Nephron progenitor cell (in vitro differentiated cells): ENCODE data around the gene SIGLEC1.

ENCODE experiments used
- DNase-seq: peaks from one replicate; pipeline ENCODE4 v3.0.0; 2021
- H3K27ac Mint-ChIP-seq: 2 replicates; pipeline ENCODE4 v1.8.0; 2021; ENCODE audit warnings: mild to moderate bottlenecking, moderate library complexity, mixed read lengths
- H3K27me3 Mint-ChIP-seq: 2 replicates; pipeline ENCODE4 v1.8.0; 2021; ENCODE audit warnings: mild to moderate bottlenecking, low read depth, mixed read lengths; ENCODE audit not compliant: poor library complexity
- H3K36me3 Mint-ChIP-seq: 2 replicates; pipeline ENCODE4 v1.8.0; 2021; ENCODE audit warnings: low read depth, mixed read lengths
- H3K4me1 Mint-ChIP-seq: 2 replicates; pipeline ENCODE4 v1.8.0; 2021; ENCODE audit warnings: mixed read lengths
- H3K4me3 Mint-ChIP-seq: 2 replicates; pipeline ENCODE4 v1.8.0; 2021; ENCODE audit warnings: mild to moderate bottlenecking, moderate library complexity, mixed read lengths
- H3K9me3 Mint-ChIP-seq: 2 replicates; pipeline ENCODE4 v1.8.0; 2021; ENCODE audit warnings: mild to moderate bottlenecking, moderate library complexity, mixed read lengths
- CTCF ChIP-seq: fragments of 200-600 bp; sonication (generic); IDR thresholded peaks from 2 replicates; pipeline ENCODE4 v1.5.0; 2021; ENCODE audit warnings: antibody characterized with exemption

SIGLEC1 gene

GRCh38 chr20:3738111-3739053 lies 26.0 kb upstream of the SIGLEC1 start:
- H3K4me1 Mint-ChIP-seq: peaks cover 72% of the 10 kb centered on the region
- H3K9me3 Mint-ChIP-seq: no peaks in the 10 kb centered on the region
- DNase-seq: no peak
- TF ChIP-seq CTCF: no peak
- H3K27ac Mint-ChIP-seq: peak overlapping the region; percentile 73
- H3K4me3 Mint-ChIP-seq: no peak overlapping the region
- peaks cover 4% of the 10 kb centered on the region for H3K36me3 Mint-ChIP-seq
- peaks cover 5% of the 10 kb centered on the region for H3K27me3 Mint-ChIP-seq

- H3K9me3 Mint-ChIP-seq: no peaks in the 10 kb centered on the region
- TF ChIP-seq CTCF: no peak
- H3K27ac Mint-ChIP-seq: no peak overlapping the region
- H3K27me3 Mint-ChIP-seq: peaks cover 4% of the 10 kb centered on the region
- peaks cover 85% of the 10 kb centered on the region for H3K4me1 Mint-ChIP-seq
- peaks cover 3% of the 10 kb centered on the region for H3K36me3 Mint-ChIP-seq
- no peak overlapping the region for H3K4me3 Mint-ChIP-seq
- DNase-seq: no peak
These were observed 23.4 kb upstream of the SIGLEC1 start for GRCh38 chr20:3735768-3736167.

- Mint-ChIP-seq H3K36me3 (peaks cover 3% of the 10 kb centered on the region), H3K9me3 (no peaks in the 10 kb centered on the region), H3K27ac (no peak overlapping the region), H3K27me3 (peaks cover 16% of the 10 kb centered on the region), H3K4me1 (peaks cover 80% of the 10 kb centered on the region), H3K4me3 (peak overlapping the region; percentile 47)
- no peak for DNase-seq
- TF ChIP-seq CTCF: no peak
These were observed 21.9 kb upstream of the SIGLEC1 start for GRCh38 chr20:3734111-3734843.

- Mint-ChIP-seq H3K27me3 (peaks cover 20% of the 10 kb centered on the region), H3K9me3 (no peaks in the 10 kb centered on the region), H3K4me1 (peaks cover 71% of the 10 kb centered on the region), H3K27ac (no peak overlapping the region), H3K36me3 (peaks cover 3% of the 10 kb centered on the region), H3K4me3 (peak overlapping the region; percentile 65)
- no peak for TF ChIP-seq CTCF
- no peak for DNase-seq
These were observed 21.0 kb upstream of the SIGLEC1 start for GRCh38 chr20:3733119-3733995.

- Mint-ChIP-seq H3K36me3 (peaks cover 3% of the 10 kb centered on the region), H3K27ac (no peak within 1 kb of the TSS), H3K27me3 (peaks cover 28% of the 10 kb centered on the region), H3K9me3 (no peaks in the 10 kb centered on the region), H3K4me1 (peaks cover 70% of the 10 kb centered on the region), H3K4me3 (peak within 1 kb of the TSS; percentile 65)
- TF ChIP-seq CTCF: no peak
- DNase-seq: peak; percentile 64
These were observed 20.1 kb upstream of the SIGLEC1 start, which contains the start of gene HSPA12B for GRCh38 chr20:3732327-3733118. Gene HSPA12B, plus strand, starts transcription at chr20:3732685. Its CDS starts 5,990 bp downstream, at chr20:3738675.
